ENCODE results near the gene ARFIP1. TPM values are rescaled to one million over a fixed set of nuclear protein-coding genes. Genes with fewer than 3 reads are reported as not detected.
"Not testable (repeated sequence)": the region's sequence is repeated elsewhere in the genome, so short reads cannot be mapped to it uniquely, and the experiment has no call there.

The ARFIP1 gene
- total RNA-seq, 4 donors from 2014 or later: 26.3 to 36.1 (median 30.6) TPM

DNA sequence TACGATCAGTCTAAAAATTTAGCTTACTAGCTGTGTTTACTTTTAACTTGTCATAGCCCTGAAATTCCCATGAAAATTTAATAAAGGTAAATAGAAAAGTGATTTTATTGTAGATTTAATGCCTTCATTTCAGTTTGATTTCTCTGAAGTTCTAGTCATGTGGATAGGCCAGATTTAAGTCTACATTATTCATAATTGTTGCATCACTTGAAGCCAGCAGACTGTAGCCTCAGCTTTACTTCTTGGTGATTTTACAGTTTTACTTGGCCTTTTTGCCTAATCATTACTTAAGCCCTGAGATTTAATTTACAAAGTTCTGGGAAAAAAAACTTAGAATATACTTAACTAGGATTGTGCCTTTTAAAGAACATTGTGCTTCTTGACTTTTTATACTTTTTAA, 82.9 kb downstream of the ARFIP1 start:
- peaks cover 4 to 21% (median 11%) of the 10 kb centered on the region in 4 donors for H3K36me3 ChIP-seq
- no peaks in the 10 kb centered on the region for H3K27me3 ChIP-seq
- no peak overlapping the region for H3K27ac ChIP-seq (replicated peaks in 1 of 4)
- 94% methylated on average over 1 of the region's 1 CpG for WGBS
- no peak overlapping the region for H3K4me3 ChIP-seq
- no peaks in the 10 kb centered on the region for H3K9me3 ChIP-seq
- intact Hi-C loops (cut with DNase I): no loop called here
- H3K4me1 ChIP-seq: peaks cover 0 to 9% (median 2%) of the 10 kb centered on the region in 4 donors
- DNase-seq (ENCODE audit: extremely low spot score): no peak
- TF ChIP-seq POLR2A (IDR thresholded peaks at IDR 0.05; ENCODE audit: low read depth): no peak
- TF ChIP-seq POLR2AphosphoS5 (IDR thresholded peaks at IDR 0.05): no peak
- TF ChIP-seq EP300 (IDR thresholded peaks at IDR 0.05): no peak
- TF ChIP-seq, protein P1, sequence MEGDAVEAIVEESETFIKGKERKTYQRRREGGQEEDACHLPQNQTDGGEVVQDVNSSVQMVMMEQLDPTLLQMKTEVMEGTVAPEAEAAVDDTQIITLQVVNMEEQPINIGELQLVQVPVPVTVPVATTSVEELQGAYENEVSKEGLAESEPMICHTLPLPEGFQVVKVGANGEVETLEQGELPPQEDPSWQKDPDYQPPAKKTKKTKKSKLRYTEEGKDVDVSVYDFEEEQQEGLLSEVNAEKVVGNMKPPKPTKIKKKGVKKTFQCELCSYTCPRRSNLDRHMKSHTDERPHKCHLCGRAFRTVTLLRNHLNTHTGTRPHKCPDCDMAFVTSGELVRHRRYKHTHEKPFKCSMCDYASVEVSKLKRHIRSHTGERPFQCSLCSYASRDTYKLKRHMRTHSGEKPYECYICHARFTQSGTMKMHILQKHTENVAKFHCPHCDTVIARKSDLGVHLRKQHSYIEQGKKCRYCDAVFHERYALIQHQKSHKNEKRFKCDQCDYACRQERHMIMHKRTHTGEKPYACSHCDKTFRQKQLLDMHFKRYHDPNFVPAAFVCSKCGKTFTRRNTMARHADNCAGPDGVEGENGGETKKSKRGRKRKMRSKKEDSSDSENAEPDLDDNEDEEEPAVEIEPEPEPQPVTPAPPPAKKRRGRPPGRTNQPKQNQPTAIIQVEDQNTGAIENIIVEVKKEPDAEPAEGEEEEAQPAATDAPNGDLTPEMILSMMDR (IDR thresholded peaks at IDR 0.05): no peak

DNA sequence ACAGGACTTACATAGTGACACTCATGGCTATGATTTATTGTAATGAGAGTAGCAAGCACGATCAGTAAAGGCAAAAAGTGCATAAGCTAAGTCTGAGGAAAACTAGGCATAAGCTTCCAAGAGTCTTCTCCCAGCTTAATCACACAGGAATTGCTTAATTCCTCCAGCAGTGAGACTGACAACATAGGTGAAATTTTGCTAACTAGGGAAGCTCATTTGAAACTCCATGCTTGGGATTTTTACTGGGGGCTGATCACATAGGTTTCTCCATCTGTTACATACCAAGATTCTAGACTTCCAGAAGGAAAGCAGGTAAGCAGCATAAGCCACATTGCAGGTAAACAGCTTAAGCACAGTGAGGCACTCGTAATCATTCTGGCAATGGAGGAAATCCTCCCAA, 84.6 kb downstream of the ARFIP1 start:
- Histone ChIP-seq H3K27me3 (no peaks in the 10 kb centered on the region), H3K9me3 (no peaks in the 10 kb centered on the region), H3K27ac (replicated peaks in 1 of 4) (no peak overlapping the region), H3K4me3 (no peak overlapping the region), H3K4me1 (peaks cover 0 to 4% (median 2%) of the 10 kb centered on the region in 4 donors), H3K36me3 (peaks cover 4 to 21% (median 11%) of the 10 kb centered on the region in 4 donors)
- intact Hi-C loops (cut with DNase I): no loop called here
- 67% methylated on average over 2 of the region's 2 CpGs for WGBS
- TF ChIP-seq POLR2A (IDR thresholded peaks at IDR 0.05; ENCODE audit: low read depth) (no peak), EP300 (IDR thresholded peaks at IDR 0.05) (no peak), POLR2AphosphoS5 (IDR thresholded peaks at IDR 0.05) (no peak)
- TF ChIP-seq, protein P1 (IDR thresholded peaks at IDR 0.05): no peak
- no peak for DNase-seq (ENCODE audit: extremely low spot score)

DNA sequence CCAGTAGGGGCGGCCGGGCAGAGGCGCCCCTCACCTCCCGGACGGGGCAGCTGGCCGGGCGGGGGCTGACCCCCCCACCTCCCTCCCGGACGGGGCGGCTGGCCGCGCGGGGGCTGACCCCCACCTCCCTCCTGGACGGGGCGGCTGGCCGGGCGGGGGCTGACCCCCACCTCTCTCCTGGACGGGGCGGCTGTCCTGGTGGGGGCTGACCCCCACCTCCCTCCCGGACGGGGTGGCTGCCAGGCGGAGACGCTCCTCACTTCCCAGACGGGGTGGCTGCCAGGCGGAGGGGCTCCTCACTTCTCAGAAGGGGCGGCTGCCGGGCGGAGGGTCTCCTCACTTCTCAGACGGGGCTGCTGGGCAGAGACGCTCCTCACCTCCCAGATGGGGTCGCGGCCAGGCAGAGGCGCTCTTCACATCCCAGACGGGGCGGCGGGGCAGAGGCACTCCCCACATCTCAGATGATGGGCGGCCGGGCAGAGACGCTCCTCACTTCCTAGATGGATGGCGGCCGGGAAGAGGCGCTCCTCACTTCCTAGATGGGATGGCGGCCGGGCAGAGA, 86.8 kb downstream of the ARFIP1 start:
- intact Hi-C loops (cut with DNase I); H3K27ac ChIP-seq (replicated peaks in 1 of 4); H3K4me3 ChIP-seq; H3K27me3 ChIP-seq; H3K9me3 ChIP-seq; DNase-seq (ENCODE audit: extremely low spot score); H3K4me1 ChIP-seq: not testable (repeated sequence)
- 99% methylated on average over 25 of the region's 44 CpGs for WGBS
- H3K36me3 ChIP-seq: peaks cover 4 to 21% (median 14%) of the 10 kb centered on the region in 4 donors

DNA sequence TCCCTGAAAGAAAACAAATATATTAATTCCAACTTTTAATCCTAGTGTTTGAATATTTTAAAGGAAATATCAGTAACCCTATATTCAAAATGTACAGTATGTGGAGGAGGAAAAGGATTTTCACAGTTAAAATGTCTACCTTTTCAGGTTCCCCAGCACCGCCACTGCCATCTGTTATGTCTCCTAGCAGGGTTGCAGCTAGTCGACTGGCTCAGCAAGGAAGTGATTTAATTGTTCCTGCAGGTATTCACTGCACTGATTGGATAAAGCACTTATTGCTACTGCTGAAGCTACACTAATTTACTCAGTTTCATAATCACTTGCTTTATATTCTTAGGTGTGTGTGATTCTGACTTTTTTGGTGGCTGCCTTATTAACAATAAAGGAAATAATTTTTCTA, 90.9 kb downstream of the ARFIP1 start:
- Histone ChIP-seq H3K9me3 (no peaks in the 10 kb centered on the region), H3K4me3 (no peak overlapping the region), H3K27ac (replicated peaks in 1 of 4) (no peak overlapping the region), H3K4me1 (no peaks in the 10 kb centered on the region), H3K27me3 (no peaks in the 10 kb centered on the region), H3K36me3 (peaks cover 0 to 38% (median 15%) of the 10 kb centered on the region in 4 donors)
- intact Hi-C loops (cut with DNase I): no loop called here
- no peak for DNase-seq (ENCODE audit: extremely low spot score)
- TF ChIP-seq POLR2AphosphoS5 (IDR thresholded peaks at IDR 0.05) (no peak), EP300 (IDR thresholded peaks at IDR 0.05) (no peak), POLR2A (IDR thresholded peaks at IDR 0.05; ENCODE audit: low read depth) (no peak)
- TF ChIP-seq, protein P1 (IDR thresholded peaks at IDR 0.05): no peak
- 68% methylated on average over 2 of the region's 2 CpGs for WGBS

DNA sequence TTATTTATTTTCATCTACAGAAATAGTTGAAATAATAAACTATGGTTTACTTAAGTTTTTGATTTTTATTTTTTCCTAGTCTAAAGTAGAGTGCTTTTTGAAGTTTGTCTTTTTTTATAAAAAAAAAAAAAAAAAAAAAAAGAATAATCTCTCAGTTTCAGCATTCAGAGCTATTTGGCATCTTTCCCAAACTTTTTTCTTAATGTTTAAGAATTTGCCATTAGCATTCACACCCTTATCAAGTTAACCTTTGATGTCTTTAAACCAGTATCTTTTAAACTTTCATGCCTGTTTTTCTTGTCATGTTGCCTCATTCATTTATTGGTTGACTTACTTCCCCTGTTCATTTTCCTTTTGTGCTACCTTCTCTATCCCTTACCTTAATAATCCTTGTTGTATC, 95.5 kb downstream of the ARFIP1 start:
- intact Hi-C loops (cut with DNase I): no loop called here
- TF ChIP-seq POLR2AphosphoS5 (IDR thresholded peaks at IDR 0.05) (no peak), POLR2A (IDR thresholded peaks at IDR 0.05; ENCODE audit: low read depth) (no peak), EP300 (IDR thresholded peaks at IDR 0.05) (no peak)
- TF ChIP-seq, protein P1 (IDR thresholded peaks at IDR 0.05): no peak
- no peaks in the 10 kb centered on the region for H3K27me3 ChIP-seq
- no peaks in the 10 kb centered on the region for H3K4me1 ChIP-seq
- H3K36me3 ChIP-seq: peaks cover 0 to 46% (median 23%) of the 10 kb centered on the region in 4 donors
- no peak for DNase-seq (ENCODE audit: extremely low spot score)
- no peak overlapping the region for H3K27ac ChIP-seq (replicated peaks in 1 of 4)
- H3K4me3 ChIP-seq: no peak overlapping the region
- H3K9me3 ChIP-seq: no peaks in the 10 kb centered on the region
